ENCODE measurements around the gene MSANTD7.

The MSANTD7 gene

GRCh38 chr10:14884082-14884481 is 46.0 kb downstream of the MSANTD7 start:
- DNase-seq (ENCODE audit: low read depth): peak; percentile 26

All from EH (cell line).